H1 (cell line): ENCODE measurements around the gene KIFC1. TPM values are rescaled to one million over a fixed set of nuclear protein-coding genes. Genes with fewer than 3 reads are reported as not detected.

Source experiments
- CTCF ChIA-PET: fragments of 300-600 bp; sonication (Branson Sonifier 250); formaldehyde crosslinking; loops from one replicate; lab custom pipeline; 2021; ENCODE audit not compliant: partially characterized antibody; lab: Charles Lee
- POLR2A ChIA-PET: fragments of 300-600 bp; sonication (Branson Sonifier 250); formaldehyde crosslinking; loops from one replicate; lab custom pipeline; 2021; ENCODE audit warnings: inconsistent platforms; ENCODE audit not compliant: partially characterized antibody; lab: Charles Lee
- DNase-seq, 2 experiments: peaks; one replicate each; pipeline versions ENCODE4 v3.0.0 to v3.0.0-alpha.2; 2010 to 2022; ENCODE audit warnings: low spot score in 2 of 2, low read depth in 1 of 2, mixed read lengths in 1 of 2
- FAIRE-seq: peaks from 2 replicates; lab custom pipeline; 2011; peaks lifted over from hg19 to GRCh38; lab: Jason Lieb, UNC
- H2AFZ ChIP-seq: 2 replicates; pipeline ENCODE4 v1.8.1; 2012; ENCODE audit warnings: low read length, inconsistent platforms
- H2AK5ac ChIP-seq: 2 replicates; pipeline ENCODE4 v1.6.1; 2013; ENCODE audit warnings: low read depth, low read length
- H2BK120ac ChIP-seq: replicated peaks from 2 replicates; pipeline ENCODE3; 2013; ENCODE audit warnings: low read depth, low read length, inconsistent platforms
- H2BK12ac ChIP-seq: 2 replicates; pipeline ENCODE4 v1.6.1; 2013; ENCODE audit warnings: low read depth, low read length
- H2BK15ac ChIP-seq: 2 replicates; pipeline ENCODE4 v1.6.1; 2013; ENCODE audit warnings: low read length
- H2BK20ac ChIP-seq: 2 replicates; pipeline ENCODE4 v1.6.1; 2013; ENCODE audit warnings: low read length
- H2BK5ac ChIP-seq: 2 replicates; pipeline ENCODE4 v1.6.1; 2013; ENCODE audit warnings: low read depth, low read length
- H3K14ac ChIP-seq: 2 replicates; pipeline ENCODE4 v1.6.1; 2013; ENCODE audit warnings: inconsistent platforms; ENCODE audit not compliant: insufficient read length
- H3K18ac ChIP-seq: 2 replicates; pipeline ENCODE4 v1.6.1; 2013; ENCODE audit warnings: low read length; ENCODE audit errors: extremely low read depth
- H3K23ac ChIP-seq: 2 replicates; pipeline ENCODE4 v1.6.1; 2013; ENCODE audit warnings: inconsistent platforms; ENCODE audit not compliant: insufficient read length
- H3K23me2 ChIP-seq: 2 replicates; pipeline ENCODE4 v1.6.1; 2013; ENCODE audit warnings: low read depth, low read length
- H3K27ac ChIP-seq: 2 replicates; pipeline ENCODE4 v1.6.1; 2011; ENCODE audit warnings: low read depth, low read length, inconsistent platforms
- H3K27me3 ChIP-seq, 4 experiments: replicated peaks in 1 of 4; 1 replicate in 1 of 4; 2 replicates in 3 of 4; pipeline versions ENCODE4 v1.6.1 to v1.8.1; 2011 to 2013; ENCODE audit warnings: low read length in 3 of 4, mild to moderate bottlenecking in 3 of 4, inconsistent platforms in 2 of 4, mixed read lengths in 2 of 4, moderate library complexity in 1 of 4; ENCODE audit not compliant: control insufficient read depth in 3 of 4, insufficient read depth in 3 of 4; ENCODE audit errors: extremely low read depth in 1 of 4
- H3K36me3 ChIP-seq, 4 experiments: 2 replicates each; pipeline versions ENCODE4 v1.6.1 to v1.8.1; 2011 to 2013; ENCODE audit warnings: mild to moderate bottlenecking in 4 of 4, low read length in 3 of 4, moderate library complexity in 2 of 4, control low read depth in 1 of 4, inconsistent platforms in 1 of 4; ENCODE audit not compliant: insufficient read depth in 4 of 4, control insufficient read depth in 2 of 4
- H3K4ac ChIP-seq: replicated peaks from 2 replicates; pipeline ENCODE3; 2013; ENCODE audit warnings: low read length, low read depth, mixed read lengths, inconsistent platforms; ENCODE audit not compliant: insufficient read length
- H3K4me1 ChIP-seq, 4 experiments: replicated peaks in 1 of 4; 1 replicate in 1 of 4; 2 replicates in 3 of 4; pipeline versions ENCODE4 v1.6.1 to v1.8.1; 2011 to 2013; ENCODE audit warnings: low read length in 3 of 4, inconsistent platforms in 2 of 4, mixed read lengths in 1 of 4; ENCODE audit not compliant: insufficient read depth in 4 of 4, control insufficient read depth in 3 of 4
- H3K4me2 ChIP-seq, 2 experiments: 2 replicates each; pipeline versions ENCODE4 v1.6.1 to v1.8.1; 2011 to 2013; ENCODE audit warnings: low read depth in 2 of 2, low read length in 2 of 2, control low read depth in 1 of 2, inconsistent platforms in 1 of 2, mild to moderate bottlenecking in 1 of 2; ENCODE audit not compliant: insufficient read depth in 1 of 2
- H3K4me3 ChIP-seq, 4 experiments: fragments of 200-600, 300-600 bp in 1 of 4; sonication (generic), shearing (Covaris generic), sonication (Bioruptor Twin) in 1 of 4; 2 replicates each; pipeline versions ENCODE4 v1.5.1 to v1.8.1; 2011 to 2016; ENCODE audit warnings: low read length in 4 of 4, low read depth in 3 of 4, control low read depth in 2 of 4, inconsistent platforms in 2 of 4, mild to moderate bottlenecking in 2 of 4, mixed read lengths in 1 of 4, moderate library complexity in 1 of 4; ENCODE audit not compliant: insufficient read depth in 2 of 4; ENCODE audit errors: extremely low read depth in 1 of 4
- H3K56ac ChIP-seq: replicated peaks from 2 replicates; pipeline ENCODE3; 2013; ENCODE audit warnings: low read depth, mild to moderate bottlenecking, mixed read lengths, low read length, inconsistent platforms; ENCODE audit not compliant: insufficient read length
- H3K79me1 ChIP-seq: 2 replicates; pipeline ENCODE4 v1.6.1; 2013; ENCODE audit warnings: low read depth, low read length, control low read depth
- H3K79me2 ChIP-seq, 2 experiments: 2 replicates each; pipeline versions ENCODE4 v1.6.1 to v1.8.1; 2012 to 2013; ENCODE audit warnings: low read length in 2 of 2, mild to moderate bottlenecking in 2 of 2, inconsistent platforms in 1 of 2; ENCODE audit not compliant: insufficient read depth in 2 of 2, control insufficient read depth in 1 of 2
- H3K9ac ChIP-seq, 4 experiments: replicated peaks in 1 of 4; 1 replicate in 1 of 4; 2 replicates in 3 of 4; pipeline versions ENCODE4 v1.6.1 to v1.8.1; 2011 to 2013; ENCODE audit warnings: low read depth in 3 of 4, low read length in 3 of 4, control low read depth in 2 of 4, mild to moderate bottlenecking in 2 of 4, moderate library complexity in 2 of 4, inconsistent platforms in 1 of 4; ENCODE audit errors: extremely low read depth in 1 of 4
- H3K9me3 ChIP-seq, 2 experiments: 2 replicates each; pipeline versions ENCODE4 v1.6.1 to v1.8.1; 2012 to 2013; ENCODE audit warnings: mild to moderate bottlenecking in 2 of 2, moderate library complexity in 2 of 2, control low read depth in 1 of 2, inconsistent platforms in 1 of 2, low read depth in 1 of 2, low read length in 1 of 2, mixed read lengths in 1 of 2; ENCODE audit not compliant: insufficient read depth in 2 of 2
- H4K20me1 ChIP-seq, 2 experiments: replicated peaks in 1 of 2; 2 replicates each; pipeline versions ENCODE3 to v1.8.1; 2011 to 2013; ENCODE audit warnings: inconsistent platforms in 2 of 2, low read length in 2 of 2, mild to moderate bottlenecking in 1 of 2; ENCODE audit not compliant: insufficient read depth in 2 of 2, control insufficient read depth in 1 of 2
- H4K5ac ChIP-seq: 2 replicates; pipeline ENCODE4 v1.6.1; 2013; ENCODE audit warnings: low read length, low read depth, mixed read lengths, inconsistent platforms; ENCODE audit not compliant: insufficient read length
- H4K8ac ChIP-seq: 2 replicates; pipeline ENCODE4 v1.8.0; 2013; ENCODE audit warnings: mild to moderate bottlenecking, moderate library complexity, low read length, inconsistent platforms; ENCODE audit not compliant: insufficient read depth; ENCODE audit errors: extremely low read depth
- H4K91ac ChIP-seq: replicated peaks from 2 replicates; pipeline ENCODE3; 2013; ENCODE audit warnings: low read length, mixed read lengths, inconsistent platforms; ENCODE audit not compliant: insufficient read length
- CBX8 ChIP-seq: fragments of 300-800, 300-1000 bp; sonication (generic); IDR thresholded peaks from 2 replicates; pipeline ENCODE4 v1.7.1; 2016; ENCODE audit warnings: low read depth, low read length, borderline replicate concordance
- CEBPB ChIP-seq: IDR thresholded peaks from 2 replicates; pipeline ENCODE4 v1.6.1; 2012; ENCODE audit warnings: low read depth, low read length
- RXRA ChIP-seq: IDR thresholded peaks from 2 replicates; pipeline ENCODE4 v1.6.1; 2011; ENCODE audit warnings: low read depth, mild to moderate bottlenecking, low read length, moderate library complexity; ENCODE audit not compliant: insufficient read depth
- SIRT6 ChIP-seq: IDR thresholded peaks from one replicate; pipeline ENCODE4 v1.7.1; 2012; ENCODE audit warnings: low read length, inconsistent platforms
- ZNF274 ChIP-seq: IDR thresholded peaks from 2 replicates; pipeline ENCODE4 v1.7.0; 2012; ENCODE audit warnings: low read length, borderline replicate concordance; ENCODE audit errors: extremely low read depth
- WGBS, 2 experiments: shearing (Covaris generic) in 1 of 2; methylation state at CpG; one replicate each; pipeline versions ENCODE4 v1.1.6 to v1.1.7; 2013 to 2015; ENCODE audit warnings: low lambda C conversion rate in 2 of 2, mixed read lengths in 2 of 2, inconsistent platforms in 1 of 2, low coverage in 1 of 2, missing lambda C conversion rate in 1 of 2; ENCODE audit not compliant: insufficient replicate concordance in 2 of 2, insufficient coverage in 1 of 2, insufficient read length in 1 of 2; ENCODE audit errors: extremely low coverage in 1 of 2, missing lambda C conversion rate in 1 of 2; 5-methylcytosine and 5-hydroxymethylcytosine counted together
- polyA plus RNA-seq, 7 experiments: library from polyadenylated mRNA; depleted of rRNA in 3 of 7; stranded (reverse) in 5 of 7; unstranded in 2 of 7; fragments of >200 nt in 5 of 7; fragments of 200-250 nt in 2 of 7; gene quantifications; 1 replicate in 5 of 7; 2 replicates in 1 of 7; 4 replicates in 1 of 7; pipeline versions ENCODE4 v1.2.1 to v1.2.3, GENCODE V29; 2011 to 2013; ENCODE audit warnings: missing spikeins in 2 of 7, mixed read lengths in 2 of 7
- total RNA-seq: library from RNA; stranded (reverse); fragmentation: NEBNext Ultra II Directional; extraction: Animal tissue kit (Norgen Biotek cat#: 25700); gene quantifications from 2 replicates; pipeline ENCODE4 v1.2.1, GENCODE V29; 2021

KIFC1 gene
- total and polyA plus RNA-seq, 2 of the 8 experiments (the other 6 are each of a cell fraction or from before 2014, with no cell fraction given) = 46.6 to 64.3 TPM

DNA sequence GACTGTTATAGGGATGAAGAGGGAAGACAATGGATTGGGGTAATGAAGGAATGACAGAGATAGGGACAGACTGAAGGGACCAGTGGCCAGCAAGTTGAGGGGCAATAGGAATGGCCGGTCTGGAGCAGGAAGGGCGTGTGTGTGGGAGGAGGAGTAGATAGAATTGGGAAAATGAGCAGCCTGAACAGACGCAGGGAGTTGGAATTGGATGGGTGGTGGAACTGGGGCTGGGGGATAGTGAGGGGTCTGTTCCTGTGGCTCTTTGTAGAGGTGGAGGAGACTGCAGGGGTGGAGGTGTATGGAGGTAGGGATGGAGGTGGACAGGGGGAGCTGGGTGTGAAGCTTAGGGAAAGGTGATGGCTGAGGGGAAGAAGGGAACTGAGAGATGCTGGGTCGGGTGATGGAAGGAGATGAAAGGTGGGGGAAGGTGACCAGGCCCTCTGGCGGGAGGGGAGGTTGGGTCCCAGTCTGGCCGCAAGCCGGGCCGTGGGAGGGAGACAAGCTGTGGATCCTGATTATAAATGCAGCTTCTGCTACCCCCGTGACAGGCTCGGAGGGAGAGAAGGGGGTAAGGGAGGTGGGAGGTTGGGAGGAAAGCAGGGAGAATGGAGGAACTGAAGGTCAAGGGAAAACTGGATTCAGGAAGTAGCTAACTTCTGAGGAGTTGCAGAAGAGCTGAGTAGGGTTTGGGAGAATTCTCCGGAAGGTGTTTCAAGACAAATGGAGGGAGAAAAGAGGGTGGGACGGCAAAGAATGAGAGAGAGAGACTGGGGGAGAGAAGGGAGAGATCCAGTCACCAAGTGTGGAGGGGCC, 33.4 kb downstream of the KIFC1 start:
- POLR2A ChIA-PET = interaction anchor here (0.7 to 3.6 kb wide), 10 partner anchors 8 to 186 kb away, joined by 3 to 23 read pairs (median 7); partner anchors contain the start of genes B3GALT4, CUTA, PHF1 and ZBTB9
- Histone ChIP-seq H2AK5ac (peak overlapping the region; percentile 56; the same call in 1 of the 2 replicates), H3K23me2 (peaks cover 24% of the 10 kb centered on the region), H3K23ac (no peak overlapping the region), H4K8ac (no peak overlapping the region), H3K27ac (peak overlapping the region; percentile 69; the same call in 1 of the 2 replicates), H3K4me1 (peaks cover 6 to 41% (median 13%) of the 10 kb centered on the region in 4 experiments), H3K9ac (peak overlapping the region in 3 of 4 experiments; percentile 16 to 73 (median 43); a peak in 5 of 7 replicates), H4K91ac (peak overlapping the region; percentile 36), H3K4me3 (peak overlapping the region; percentile 40 to 70 (median 55)), H3K9me3 (no peaks in the 10 kb centered on the region), H3K4me2 (peak overlapping the region; percentile 83 to 87), H2BK120ac (no peak overlapping the region), H4K5ac (peak overlapping the region; percentile 26), H2AFZ (no peak overlapping the region), H2BK5ac (peak overlapping the region; percentile 90; the same call in 1 of the 2 replicates), H4K20me1 (peaks cover 0 to 9% of the 10 kb centered on the region in 2 experiments), H3K79me1 (peaks cover 13% of the 10 kb centered on the region), H2BK12ac (0 out of 2 replicates have a peak overlapping the region, but pooled peaks have one; percentile 68), H3K18ac (peak overlapping the region; percentile 55), H3K14ac (no peak overlapping the region), H3K79me2 (peaks cover 17 to 70% of the 10 kb centered on the region in 2 experiments), H3K36me3 (peaks cover 0 to 11% (median 8%) of the 10 kb centered on the region in 4 experiments; a peak in 5 of 8 replicates), H3K27me3 (no peaks in the 10 kb centered on the region), H2BK20ac (peak overlapping the region; percentile 72; the same call in 1 of the 2 replicates), H3K4ac (peak overlapping the region; percentile 39), H2BK15ac (no peak overlapping the region), H3K56ac (no peak overlapping the region)
- no peak for TF ChIP-seq SIRT6
- TF ChIP-seq RXRA = no peak
- TF ChIP-seq CEBPB = no peak
- TF ChIP-seq ZNF274 = no peak
- TF ChIP-seq CBX8 = no peak
- FAIRE-seq (no peak), DNase-seq (peak in 1 of 2 experiments; percentile 52)
- WGBS, 2 experiments = 32% methylated on average over 12 of the region's 12 CpGs; no CpG with 5 or more reads in 1 of the 2 experiments
- CTCF ChIA-PET = interaction anchor here (0.6 to 4.4 kb wide), 19 partner anchors 9 to 177 kb away, joined by 3 to 37 read pairs (median 4); partner anchors contain the start of genes CUTA and ZBTB22
